HG02884 (cell line): Measurements from ENCODE around the gene STK4.

Experiments
- ATAC-seq: cut with Tn5 transposase; IDR thresholded peaks from one replicate; pipeline ENCODE4 v1.9.1; 2021; ENCODE audit warnings: mild to moderate bottlenecking, moderate library complexity; ENCODE audit not compliant: unreplicated experiment

STK4 gene

DNA sequence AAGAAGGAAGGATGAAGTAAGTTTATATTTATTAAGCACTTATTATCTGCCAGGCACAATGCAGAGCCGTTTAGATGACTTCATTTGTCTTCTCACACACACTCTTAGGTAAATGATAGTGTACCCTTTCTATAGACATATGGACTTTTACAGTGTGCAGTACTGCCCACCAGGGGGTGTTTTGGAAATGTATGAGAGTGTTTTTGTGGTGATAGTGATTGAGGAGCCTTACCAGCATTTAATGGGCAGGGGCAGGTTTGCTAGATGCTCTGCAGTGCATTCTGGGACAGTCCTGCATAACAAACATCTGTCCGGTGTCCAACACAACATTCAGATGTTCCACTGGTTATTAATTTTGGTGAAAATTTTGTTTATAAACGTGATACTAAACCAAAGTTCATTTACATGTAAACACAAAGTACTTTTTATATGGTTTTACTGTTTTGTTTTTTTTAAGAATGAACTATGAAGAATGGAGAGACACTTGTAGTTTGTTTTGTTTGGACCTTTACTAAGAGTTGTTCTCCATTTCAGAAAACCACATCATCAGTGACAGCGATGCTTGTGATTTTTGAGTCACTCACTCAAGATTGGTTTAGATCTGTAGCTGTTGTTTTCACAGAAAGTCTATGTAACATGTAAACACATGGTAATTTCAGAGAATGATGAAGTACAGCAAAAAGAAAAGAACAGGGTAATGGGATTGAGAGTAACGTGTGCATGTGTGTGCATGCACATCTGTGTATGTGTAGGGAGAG lies 114.7 kb downstream of the STK4 start:
- ATAC-seq = no peak

DNA sequence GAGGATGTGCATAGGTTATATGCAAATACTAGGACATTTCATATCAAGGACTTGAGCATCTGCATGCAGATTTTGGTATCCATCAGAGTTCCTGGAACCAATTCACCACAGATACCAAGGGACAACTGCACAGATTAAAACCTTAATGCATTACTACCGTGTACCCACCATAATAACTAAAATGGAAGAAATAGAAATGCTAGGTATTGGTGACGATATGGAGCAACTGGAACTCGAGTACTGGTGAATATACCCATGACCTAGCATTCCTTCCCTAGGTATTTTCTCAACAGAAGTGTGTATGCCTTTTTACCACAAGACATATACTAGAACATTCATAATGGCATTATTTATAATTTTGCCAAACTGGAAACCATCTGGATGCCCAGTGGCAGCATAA lies 116.2 kb downstream of the STK4 start:
- ATAC-seq = no peak

DNA sequence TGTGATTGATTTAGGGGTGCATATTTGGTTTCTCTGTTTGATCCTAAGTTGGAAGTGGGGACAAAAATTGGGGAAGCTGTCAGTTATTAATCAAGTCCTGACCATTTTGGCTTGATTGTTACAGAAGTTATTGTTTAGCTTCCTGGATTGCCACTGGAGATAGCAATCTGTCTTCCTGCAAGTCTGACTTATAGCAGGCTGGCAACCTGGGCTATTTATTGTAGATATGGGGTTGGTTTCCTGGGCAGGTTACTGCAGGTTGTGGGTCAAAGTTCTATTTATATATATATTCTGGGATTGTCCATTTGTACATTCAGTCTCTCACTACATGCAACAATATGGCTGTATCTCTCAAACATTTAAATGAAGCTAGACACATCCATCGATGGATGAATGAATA lies 116.8 kb downstream of the STK4 start:
- ATAC-seq = no peak

DNA sequence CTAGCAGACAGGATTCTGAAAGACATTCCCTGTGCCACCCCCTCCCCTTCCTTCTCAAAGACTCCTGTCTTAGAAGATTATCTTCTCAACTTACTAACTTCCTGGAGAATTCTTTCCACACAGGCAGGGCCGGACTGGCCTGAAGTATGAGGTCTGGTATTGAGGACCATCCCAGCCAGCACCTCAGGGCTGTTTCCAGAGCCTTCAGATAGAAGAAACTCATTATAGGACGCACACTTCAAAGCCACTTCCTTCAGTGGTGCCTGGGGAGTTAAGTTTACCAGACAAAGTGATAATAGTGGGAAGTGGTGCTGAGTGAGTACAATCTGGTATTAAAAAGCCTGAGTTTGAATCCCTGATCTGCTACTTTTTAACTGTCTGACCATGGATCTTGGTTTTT lies 119.0 kb downstream of the STK4 start:
- no peak for ATAC-seq

DNA sequence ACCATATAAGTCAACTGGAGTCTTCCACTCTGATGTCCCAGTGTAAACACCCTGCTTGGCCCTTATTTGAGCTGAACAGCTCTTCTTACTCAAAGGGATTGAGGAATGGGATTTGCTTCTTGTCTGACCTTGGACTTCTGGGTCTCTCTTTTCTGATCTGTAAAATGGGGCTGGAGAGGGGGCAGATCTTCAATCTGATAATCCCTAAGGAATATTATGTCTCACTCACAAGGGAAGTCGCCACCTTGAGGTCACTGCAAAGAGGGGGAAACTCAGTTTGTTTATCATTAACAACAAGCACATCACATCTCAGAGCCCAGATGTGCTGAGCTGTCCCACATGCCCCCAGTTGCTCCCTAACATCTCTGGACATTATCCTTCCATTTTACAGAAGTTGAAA lies 119.6 kb downstream of the STK4 start:
- no peak for ATAC-seq

DNA sequence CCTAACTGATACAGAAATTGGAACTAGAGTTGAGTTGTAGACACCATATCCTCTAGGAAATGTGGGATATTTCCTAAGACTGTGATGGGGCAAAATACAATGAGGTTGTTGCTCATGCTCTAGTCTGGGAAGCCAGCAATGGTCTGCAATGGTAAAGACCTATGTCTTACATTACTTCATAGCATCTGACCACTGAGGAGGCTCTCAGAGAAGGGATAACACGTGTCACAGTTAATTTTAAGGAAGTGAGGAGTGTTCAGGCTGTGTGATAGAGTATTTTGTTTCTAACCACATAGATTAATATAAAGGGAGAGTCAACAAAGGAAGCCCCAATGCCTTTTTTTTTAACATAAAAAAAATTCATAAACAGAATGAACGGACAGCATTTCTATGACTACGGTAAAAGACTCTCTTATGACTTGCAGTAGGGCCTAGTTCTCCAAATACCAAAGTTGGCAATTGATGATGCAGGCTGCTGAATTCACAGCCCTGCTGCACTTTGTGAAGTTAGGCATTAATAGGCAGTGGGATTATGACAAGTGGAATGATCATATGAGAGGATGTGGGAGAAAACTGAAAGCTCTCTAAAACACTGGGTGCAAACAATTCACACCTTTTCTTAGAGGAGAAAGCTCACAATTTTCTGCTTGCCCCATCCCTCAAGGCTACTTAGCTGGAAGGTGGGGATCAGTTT lies 120.9 kb downstream of the STK4 start:
- no peak for ATAC-seq

DNA sequence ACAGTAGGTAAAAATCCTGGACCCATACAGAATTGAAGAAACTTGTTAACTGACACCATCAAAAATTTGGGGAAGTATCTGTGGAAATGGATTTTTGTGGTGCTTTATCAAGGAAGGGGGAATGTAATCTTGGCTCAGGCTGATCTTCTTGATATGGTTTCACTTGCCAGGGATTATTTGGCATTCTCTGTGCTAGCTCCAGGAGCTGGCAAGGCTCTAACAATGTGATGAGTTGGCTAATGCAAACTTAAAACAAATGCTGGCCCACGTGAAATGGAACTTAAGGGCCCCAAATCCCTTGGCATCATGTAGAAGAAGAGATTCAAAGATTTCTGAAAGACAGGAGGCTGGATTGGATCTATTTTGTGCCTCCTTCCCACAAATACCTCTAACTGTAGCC lies 121.5 kb downstream of the STK4 start:
- no peak for ATAC-seq

DNA sequence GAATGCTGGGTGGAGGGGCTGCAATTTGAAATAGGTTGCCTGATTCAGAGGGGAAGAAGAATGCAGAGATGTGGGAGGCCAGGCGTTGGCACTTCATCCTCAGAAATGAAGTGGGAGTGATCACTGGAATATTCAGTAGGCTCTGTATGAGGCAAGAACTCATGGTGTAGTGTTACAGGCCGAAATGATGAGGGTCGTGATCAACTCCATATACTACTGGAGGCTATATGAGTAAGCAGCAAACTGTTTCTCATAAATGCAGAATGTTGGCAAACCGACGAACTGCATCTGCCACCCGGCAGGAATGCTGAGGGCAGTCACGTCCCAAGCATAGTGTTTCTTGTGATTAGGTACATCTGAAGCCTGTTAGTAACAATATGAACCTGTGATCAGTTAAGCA lies 121.9 kb downstream of the STK4 start:
- ATAC-seq = no peak

DNA sequence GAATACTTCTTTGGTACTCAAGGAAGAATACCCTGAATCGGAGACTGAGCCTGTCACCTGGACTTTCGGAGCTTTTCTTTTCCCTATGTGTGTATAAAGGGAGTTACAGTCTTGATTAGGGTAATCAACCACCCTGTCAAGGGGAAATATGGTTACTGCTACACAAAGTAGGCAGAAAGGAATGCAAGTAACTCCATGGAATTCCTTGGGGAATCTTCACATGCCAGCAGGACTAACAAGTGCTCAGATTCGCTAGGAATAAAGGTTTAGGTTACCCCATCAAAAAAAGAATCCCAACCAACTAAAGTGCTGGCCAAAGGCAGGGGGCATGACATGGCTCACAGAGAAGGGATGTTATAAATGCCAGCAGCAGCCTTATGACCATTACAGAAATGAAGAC lies 124.2 kb downstream of the STK4 start:
- no peak for ATAC-seq

DNA sequence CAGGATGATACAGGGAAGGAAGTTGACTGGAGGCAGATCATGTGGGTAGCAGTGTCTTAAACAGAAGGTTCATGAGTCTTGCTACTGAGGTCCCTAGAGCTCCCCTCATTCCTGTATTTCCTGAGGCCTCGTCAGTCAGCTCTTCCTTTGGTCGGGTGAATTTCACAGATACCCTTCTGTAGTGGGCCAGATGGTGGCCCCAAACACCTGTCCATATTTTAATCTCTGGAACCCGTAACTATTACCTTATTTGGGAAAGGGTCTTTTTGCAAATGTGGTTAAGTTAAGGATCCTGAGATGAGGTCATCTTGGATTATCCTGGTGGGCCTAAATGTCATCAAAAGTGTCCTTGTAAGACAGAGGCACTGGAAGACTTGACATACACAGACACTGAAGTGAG lies 125.1 kb downstream of the STK4 start:
- no peak for ATAC-seq

DNA sequence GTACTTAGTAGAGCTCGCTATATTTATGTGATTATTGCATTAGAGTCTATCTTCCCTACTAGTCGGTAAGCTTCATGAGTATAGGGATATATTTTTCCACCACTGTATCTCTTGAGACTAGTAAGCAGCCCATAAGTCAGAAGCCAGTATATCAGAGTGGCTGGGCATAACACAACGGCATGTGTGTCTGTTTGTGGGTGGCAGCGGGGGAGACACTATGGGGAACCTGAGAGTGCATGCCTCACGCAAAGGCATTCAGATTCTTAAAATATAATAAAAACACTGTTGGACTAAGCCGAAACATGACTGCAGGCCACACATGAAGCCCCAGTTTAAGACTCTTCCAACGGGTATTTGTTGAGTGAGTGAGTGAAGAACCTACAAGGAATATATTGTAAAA lies 126.6 kb downstream of the STK4 start:
- no peak for ATAC-seq

DNA sequence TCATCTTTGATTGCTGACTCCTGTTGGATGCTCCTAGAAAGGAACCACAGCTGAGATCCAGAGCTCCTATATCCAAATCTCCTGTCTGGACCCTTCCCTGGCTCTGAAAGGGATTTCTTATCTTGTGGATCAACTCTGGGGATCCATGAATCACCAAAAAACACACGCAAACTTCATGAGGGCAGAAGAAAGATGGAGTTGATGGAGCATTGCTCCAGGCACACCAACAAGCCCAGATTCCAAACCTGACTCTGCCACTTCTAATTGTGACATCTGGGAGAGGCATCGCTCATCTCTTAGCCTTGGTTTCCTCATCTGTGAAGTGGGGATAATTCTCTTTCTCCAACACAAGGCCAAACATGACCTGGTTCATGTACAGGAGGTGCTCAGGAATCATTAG lies 127.9 kb downstream of the STK4 start:
- no peak for ATAC-seq

DNA sequence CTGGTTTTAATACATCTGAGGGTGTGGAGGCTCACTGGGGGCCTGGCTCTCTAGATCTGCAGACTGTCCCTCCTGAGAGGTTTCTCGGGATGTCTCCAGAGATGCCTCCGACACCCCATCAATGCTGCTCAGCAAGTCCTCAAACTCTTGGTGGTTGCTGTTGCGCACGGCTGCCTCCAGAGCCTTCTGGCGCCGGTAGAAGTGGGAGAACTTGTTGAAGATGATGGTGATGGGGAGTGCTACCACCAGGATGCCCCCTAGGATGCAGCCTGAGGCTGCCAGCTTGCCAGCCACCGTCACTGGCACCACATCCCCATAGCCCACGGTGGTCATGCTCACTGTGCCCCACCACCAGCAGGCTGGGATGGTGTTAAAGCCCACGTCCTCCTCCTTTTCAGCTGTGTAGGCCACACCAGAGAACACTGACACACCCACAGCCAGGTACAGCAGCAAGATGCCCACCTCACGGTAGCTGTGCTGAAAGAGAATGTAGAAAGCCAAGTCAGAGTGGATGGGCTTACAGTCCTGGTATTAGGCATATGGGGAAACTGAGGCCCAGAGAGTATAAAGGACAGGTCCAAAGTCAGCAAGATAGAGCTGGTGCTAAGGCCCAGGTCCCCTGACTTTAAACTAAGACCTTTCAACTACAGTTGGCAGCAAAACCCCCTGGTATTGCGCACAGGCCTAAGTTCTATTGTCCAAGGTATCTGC lies 128.7 kb downstream of the STK4 start:
- no peak for ATAC-seq

DNA sequence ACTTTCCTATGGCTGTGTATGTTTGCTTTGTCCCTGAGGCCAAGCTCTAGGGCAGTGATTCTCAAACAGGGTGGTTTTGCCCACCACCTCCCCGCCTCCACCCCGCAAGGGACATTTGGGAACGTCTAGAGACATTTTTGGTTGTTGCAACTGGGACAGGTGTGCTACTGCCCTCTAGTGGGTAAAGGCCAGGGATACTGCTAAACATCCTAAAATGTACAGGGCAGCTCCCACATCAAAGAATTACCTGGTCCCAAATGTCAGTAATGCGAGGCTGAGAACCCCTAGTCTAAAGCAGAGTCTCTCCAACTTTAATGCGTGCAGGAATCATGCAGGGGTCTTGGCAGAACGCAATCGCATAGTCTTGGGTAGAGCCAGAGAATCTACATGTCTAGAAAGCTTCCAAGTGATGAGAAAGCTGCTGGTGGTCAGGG lies 129.5 kb downstream of the STK4 start:
- ATAC-seq = no peak

DNA sequence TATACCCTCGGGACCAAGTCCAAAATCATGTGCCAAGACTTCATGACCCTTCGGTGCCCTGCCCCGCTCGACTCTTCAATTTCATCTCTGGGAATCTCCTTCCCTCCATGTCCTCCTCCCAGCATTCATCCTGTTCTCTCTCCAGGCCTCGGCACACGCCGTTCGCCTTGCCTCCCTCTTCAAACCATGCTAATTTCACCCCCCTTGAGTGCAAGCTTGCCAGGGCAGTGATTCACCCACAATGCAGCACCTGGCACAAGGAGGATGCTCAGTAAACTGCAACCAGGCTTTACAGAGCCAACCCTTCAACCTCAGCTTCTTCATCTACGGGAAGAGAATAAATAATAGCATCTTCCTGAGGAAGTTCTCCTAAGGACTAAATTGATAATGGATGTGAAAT lies 130.5 kb downstream of the STK4 start:
- no peak for ATAC-seq

DNA sequence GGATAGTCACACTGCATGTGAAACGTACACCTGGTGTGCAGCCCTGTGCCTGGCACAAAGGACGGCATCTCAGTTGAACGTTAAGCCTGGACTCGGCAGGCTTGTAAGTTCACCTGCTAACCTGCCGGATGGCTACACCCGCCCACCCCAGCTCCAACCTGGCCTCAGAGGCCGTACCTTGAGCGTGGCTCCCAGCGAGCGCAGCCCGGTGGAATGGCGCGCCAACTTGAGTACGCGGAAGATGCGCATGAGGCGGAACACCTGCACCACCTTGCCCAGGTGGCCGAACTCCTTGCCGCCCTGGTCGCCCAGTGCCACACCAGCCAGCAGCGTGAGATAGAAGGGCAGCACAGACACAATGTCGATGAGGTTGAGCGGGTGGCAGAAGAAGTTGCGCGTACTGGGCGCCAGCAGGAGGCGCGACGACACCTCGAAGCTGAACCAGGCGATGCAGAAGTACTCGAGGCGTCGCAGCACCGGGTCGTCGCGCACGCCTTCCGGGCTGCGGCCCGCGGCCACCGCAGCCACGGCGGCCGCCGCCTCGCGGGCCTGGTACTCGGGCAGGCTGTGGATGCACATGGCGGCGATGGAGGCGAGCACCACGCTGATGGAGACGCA lies 131.3 kb downstream of the STK4 start:
- no peak for ATAC-seq

DNA sequence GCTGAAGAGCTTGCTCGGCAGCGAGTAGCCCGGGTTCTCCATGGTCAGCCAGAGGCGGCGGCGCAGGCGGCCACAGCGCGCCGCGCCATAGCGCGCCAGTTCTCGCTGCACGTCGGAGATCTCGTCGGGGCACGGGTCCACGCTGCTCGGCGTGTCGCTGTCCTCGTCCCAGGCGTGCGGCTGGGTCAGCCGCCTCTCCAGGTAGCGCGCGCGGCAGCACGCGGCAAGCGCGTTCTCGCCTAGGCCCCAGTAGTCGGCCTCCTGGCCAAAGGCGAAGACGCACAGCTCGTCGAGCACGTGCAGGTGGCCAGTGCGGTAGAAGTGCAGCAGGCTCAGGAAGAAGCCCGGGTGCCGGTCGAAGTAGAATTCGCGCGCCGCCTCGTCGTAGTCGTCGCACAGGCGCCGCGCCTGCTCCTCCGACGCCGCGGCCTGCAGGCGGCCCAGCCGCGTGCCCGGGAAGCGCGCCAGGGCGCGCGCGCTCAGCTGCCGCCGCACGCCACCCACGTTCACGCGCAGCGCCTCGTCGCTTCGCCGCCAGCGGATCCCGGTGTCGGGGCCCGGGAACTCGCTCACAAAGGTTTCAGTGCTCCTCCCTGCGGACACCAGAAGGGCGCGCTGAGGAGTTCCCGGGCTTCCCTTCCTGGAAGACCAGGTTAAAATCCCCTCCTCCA lies 131.9 kb downstream of the STK4 start:
- ATAC-seq = no peak

DNA sequence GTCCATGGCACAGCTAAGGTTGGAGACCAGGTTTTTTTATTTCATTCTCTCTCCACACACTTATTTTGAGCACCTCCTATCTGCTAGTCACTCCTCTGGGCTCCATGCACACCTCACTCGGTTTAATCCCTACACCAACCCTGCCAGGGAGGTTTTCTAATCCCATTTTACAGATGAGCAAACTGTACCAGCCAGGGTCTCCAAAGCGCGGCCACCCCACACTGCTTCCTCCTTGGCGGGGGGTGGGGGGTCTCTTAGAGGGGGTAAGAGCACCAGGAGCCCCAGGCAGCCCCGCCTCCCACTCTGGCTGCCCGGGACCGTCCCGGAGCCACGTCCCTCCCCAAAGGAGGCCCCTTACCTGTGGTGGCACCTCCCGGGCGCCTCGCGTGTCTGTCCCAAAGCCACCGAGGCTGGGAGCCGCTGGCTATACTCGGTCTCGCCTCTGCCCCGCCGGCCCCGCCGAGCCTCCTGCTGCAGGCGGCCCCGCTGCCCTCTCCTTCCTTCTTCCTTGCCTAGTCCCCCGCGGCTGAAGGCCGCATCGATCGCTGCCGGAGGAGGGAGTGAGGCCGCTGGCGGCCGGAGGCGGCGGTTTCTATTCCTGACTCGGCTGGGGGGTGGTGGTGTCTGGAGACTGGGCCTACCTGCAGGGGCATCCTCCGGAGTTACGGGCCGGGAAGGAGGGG lies 134.4 kb downstream of the STK4 start, which contains the start of gene KCNS1:
Gene KCNS1, minus strand, starts transcription at position 565 of the 683 bp plus-strand sequence. CDS start 1,891 bp downstream, outside the sequence.
- ATAC-seq = no peak

DNA sequence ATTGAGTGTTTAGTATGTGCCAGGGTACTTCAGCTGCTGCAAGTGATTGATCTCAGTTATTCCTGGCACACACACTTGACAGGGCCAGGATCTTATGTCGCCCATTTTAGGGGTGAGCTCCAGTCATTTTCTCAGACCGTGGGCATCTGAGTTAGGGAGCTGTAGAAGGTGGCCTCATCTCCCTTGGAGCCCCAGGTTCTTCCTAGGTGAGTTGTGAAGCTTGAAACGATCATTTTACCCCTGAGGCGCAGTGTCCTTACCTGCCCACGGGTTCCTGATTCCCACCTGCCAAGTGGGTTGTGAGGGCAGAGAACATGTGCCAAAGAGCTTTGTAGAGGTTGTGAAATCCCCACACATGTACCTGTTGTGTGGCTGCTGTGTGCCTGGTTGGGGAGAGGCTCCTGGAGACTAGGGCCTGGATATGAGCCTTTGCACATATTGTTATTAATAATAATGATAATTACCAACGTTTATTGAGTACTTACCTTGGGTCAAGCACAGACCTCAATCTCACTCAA lies 135.1 kb downstream of the STK4 start:
- ATAC-seq = no peak

DNA sequence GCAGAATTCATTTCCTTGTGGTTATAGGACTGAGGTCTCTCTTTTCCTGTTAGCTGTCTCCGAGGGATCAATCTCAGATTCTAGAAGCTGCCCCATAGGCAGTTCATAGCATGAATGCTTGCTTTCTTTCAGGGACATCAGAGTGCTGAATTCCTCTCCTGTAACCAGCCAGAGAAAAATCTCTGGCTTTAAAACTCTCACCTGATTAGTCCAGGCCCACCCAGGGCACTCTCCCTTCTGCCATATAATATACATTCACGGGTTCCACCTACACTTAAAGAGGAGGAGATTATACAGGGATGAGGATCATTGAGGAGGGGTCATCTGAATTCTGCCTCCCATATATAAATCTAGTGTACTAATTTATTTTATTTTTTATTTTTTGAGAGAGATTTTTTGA lies 136.8 kb downstream of the STK4 start:
- no peak for ATAC-seq
